ENCODE results near the gene SCN5A. TPM values are rescaled to one million over a fixed set of nuclear protein-coding genes. Genes with fewer than 3 reads are reported as not detected.

Gene SCN5A
- polyA plus RNA-seq, 1 donor from 2014 or later = not detected

GRCh38 chr3:38648024-38648658 lies 1.3 kb downstream of the SCN5A start:
- Histone ChIP-seq H3K27me3 (ENCODE audit: insufficient read depth, low read depth, low read length) (peaks cover 28% of the 10 kb centered on the region), H3F3A (ENCODE audit: insufficient read depth, low read length, poor library complexity, severe bottlenecking) (no peaks in the 10 kb centered on the region), H3K9ac (ENCODE audit: low read length) (no peak overlapping the region), H4K20me1 (ENCODE audit: insufficient read depth) (no peaks in the 10 kb centered on the region), H2AFZ (ENCODE audit: low read depth, low read length) (no peak overlapping the region), H3K4me3 (ENCODE audit: low read length) (no peak overlapping the region), H3K36me3 (ENCODE audit: insufficient read depth, low read length) (no peaks in the 10 kb centered on the region), H3K9me2 (ENCODE audit: insufficient read depth, low read length) (no peaks in the 10 kb centered on the region), H3K79me2 (replicated peaks; ENCODE audit: insufficient read depth, low read length) (no peaks in the 10 kb centered on the region), H3K27ac (ENCODE audit: low read length) (no peak overlapping the region), H3K4me2 (ENCODE audit: low read length) (no peak overlapping the region), H3K9me3 (ENCODE audit: low read length) (no peaks in the 10 kb centered on the region)
- TF ChIP-seq EZH2 (IDR thresholded peaks at IDR 0.05; ENCODE audit: borderline replicate concordance, insufficient read depth, low read length, poor library complexity, severe bottlenecking) = no peak
- no peak for TF ChIP-seq RAD21 (conservative IDR thresholded peaks at IDR 0.05)
- no peak for TF ChIP-seq MXI1 (conservative IDR thresholded peaks at IDR 0.05; ENCODE audit: poor library complexity, severe bottlenecking)
- TF ChIP-seq SMC3 (conservative IDR thresholded peaks at IDR 0.05; ENCODE audit: poor library complexity) = no peak
- TF ChIP-seq TAF1 (IDR thresholded peaks at IDR 0.05; ENCODE audit: low read depth) = no peak
- no peak for TF ChIP-seq EP300 (conservative IDR thresholded peaks at IDR 0.05; ENCODE audit: poor library complexity, severe bottlenecking)
- no peak for TF ChIP-seq REST (IDR thresholded peaks at IDR 0.05; ENCODE audit: borderline replicate concordance)
- no peak for TF ChIP-seq POLR2AphosphoS5 (IDR thresholded peaks at IDR 0.05)
- no peak for TF ChIP-seq CTCF (IDR thresholded peaks at IDR 0.05; ENCODE audit: poor library complexity, severe bottlenecking)

- Histone ChIP-seq H3K4me2 (ENCODE audit: low read length) (no peak overlapping the region), H3K36me3 (ENCODE audit: insufficient read depth, low read length) (no peaks in the 10 kb centered on the region), H3K79me2 (replicated peaks; ENCODE audit: insufficient read depth, low read length) (no peaks in the 10 kb centered on the region), H3K9me2 (ENCODE audit: insufficient read depth, low read length) (no peaks in the 10 kb centered on the region), H4K20me1 (ENCODE audit: insufficient read depth) (no peaks in the 10 kb centered on the region), H3F3A (ENCODE audit: insufficient read depth, low read length, poor library complexity, severe bottlenecking) (no peaks in the 10 kb centered on the region), H2AFZ (ENCODE audit: low read depth, low read length) (no peak overlapping the region), H3K27ac (ENCODE audit: low read length) (no peak overlapping the region), H3K9me3 (ENCODE audit: low read length) (no peaks in the 10 kb centered on the region), H3K27me3 (ENCODE audit: insufficient read depth, low read depth, low read length) (peaks cover 28% of the 10 kb centered on the region), H3K9ac (ENCODE audit: low read length) (no peak overlapping the region), H3K4me3 (ENCODE audit: low read length) (no peak overlapping the region)
- TF ChIP-seq EP300 (conservative IDR thresholded peaks at IDR 0.05; ENCODE audit: poor library complexity, severe bottlenecking) (no peak), SMC3 (conservative IDR thresholded peaks at IDR 0.05; ENCODE audit: poor library complexity) (no peak), CTCF (IDR thresholded peaks at IDR 0.05; ENCODE audit: poor library complexity, severe bottlenecking) (no peak), REST (IDR thresholded peaks at IDR 0.05; ENCODE audit: borderline replicate concordance) (no peak), POLR2AphosphoS5 (IDR thresholded peaks at IDR 0.05) (no peak), RAD21 (conservative IDR thresholded peaks at IDR 0.05) (no peak)
Observed at GRCh38 chr3:38647217-38647970, 2.1 kb downstream of the SCN5A start.

Data from neural cell (in vitro differentiated cells).